OCI-LY1 (cell line): ENCODE data around the gene SCN1B.

ENCODE experiments used
- EZH2 ChIP-seq: fragments of 200-600 bp; sonication (generic), shearing (Covaris generic); IDR thresholded peaks from 2 replicates; pipeline ENCODE4 v1.8.0; 2017; ENCODE audit warnings: borderline replicate concordance, mixed run types, mild to moderate bottlenecking, antibody characterized with exemption, low read length, moderate library complexity, mixed read lengths
- TF ChIP-seq, protein P1 (sequence below): fragments of 200-600 bp; sonication (generic), shearing (Covaris generic); IDR thresholded peaks from 2 replicates; pipeline ENCODE4 v1.5.1; 2017; ENCODE audit warnings: mild to moderate bottlenecking, antibody characterized with exemption, low read length, moderate library complexity, mixed read lengths

DNA sequence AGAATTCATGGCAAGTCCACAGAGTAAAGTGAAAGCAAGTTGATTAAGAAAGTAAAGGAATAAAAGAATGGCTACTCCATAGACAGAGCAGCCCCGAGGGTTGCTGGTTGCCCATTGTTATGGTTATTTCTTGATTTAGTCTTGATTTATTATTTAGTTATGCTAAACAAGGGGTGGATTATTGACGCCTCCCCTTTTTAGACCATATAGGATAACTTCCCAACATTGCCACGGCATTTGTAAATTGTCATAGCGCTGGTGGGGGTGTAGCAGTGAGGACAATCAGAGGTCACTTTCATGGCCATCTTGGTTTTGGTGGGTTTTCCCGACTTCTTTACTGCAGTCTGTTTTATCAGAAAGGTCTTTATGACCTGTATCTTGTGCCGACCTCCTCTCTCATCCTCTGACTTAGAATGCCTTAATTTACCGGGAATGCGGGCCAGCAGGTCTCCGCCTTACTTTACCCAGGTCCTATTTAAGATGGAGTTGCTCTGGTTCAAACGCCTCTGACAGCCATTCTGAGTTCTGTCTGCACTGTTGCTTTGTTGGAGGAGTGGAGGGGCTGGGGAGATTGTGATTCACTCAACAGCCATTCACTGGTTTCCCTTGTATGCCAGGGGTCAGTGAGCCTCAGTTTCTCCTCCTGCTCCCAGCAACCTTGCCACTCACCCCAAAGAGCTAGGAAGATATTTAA lies 38.8 kb downstream of the SCN1B start:
- TF ChIP-seq, protein P1, sequence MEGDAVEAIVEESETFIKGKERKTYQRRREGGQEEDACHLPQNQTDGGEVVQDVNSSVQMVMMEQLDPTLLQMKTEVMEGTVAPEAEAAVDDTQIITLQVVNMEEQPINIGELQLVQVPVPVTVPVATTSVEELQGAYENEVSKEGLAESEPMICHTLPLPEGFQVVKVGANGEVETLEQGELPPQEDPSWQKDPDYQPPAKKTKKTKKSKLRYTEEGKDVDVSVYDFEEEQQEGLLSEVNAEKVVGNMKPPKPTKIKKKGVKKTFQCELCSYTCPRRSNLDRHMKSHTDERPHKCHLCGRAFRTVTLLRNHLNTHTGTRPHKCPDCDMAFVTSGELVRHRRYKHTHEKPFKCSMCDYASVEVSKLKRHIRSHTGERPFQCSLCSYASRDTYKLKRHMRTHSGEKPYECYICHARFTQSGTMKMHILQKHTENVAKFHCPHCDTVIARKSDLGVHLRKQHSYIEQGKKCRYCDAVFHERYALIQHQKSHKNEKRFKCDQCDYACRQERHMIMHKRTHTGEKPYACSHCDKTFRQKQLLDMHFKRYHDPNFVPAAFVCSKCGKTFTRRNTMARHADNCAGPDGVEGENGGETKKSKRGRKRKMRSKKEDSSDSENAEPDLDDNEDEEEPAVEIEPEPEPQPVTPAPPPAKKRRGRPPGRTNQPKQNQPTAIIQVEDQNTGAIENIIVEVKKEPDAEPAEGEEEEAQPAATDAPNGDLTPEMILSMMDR = no peak
- no peak for TF ChIP-seq EZH2
